Spleen (tissue), 11 donors: ENCODE results near the gene EIF3A. TPM values are rescaled to one million over a fixed set of nuclear protein-coding genes. Genes with fewer than 3 reads are reported as not detected.

ENCODE experiments used
- DNase-seq: peaks from one replicate; pipeline ENCODE4 v3.0.0-alpha.2; 2020
- H3K27ac ChIP-seq, 8 donors: fragments of 200-600 bp; sonication (generic) in 7 of 8; 1 replicate in 4 of 8; 2 replicates in 4 of 8; pipeline versions ENCODE4 v1.5.0 to v1.8.0; 2016 to 2021; ENCODE audit warnings: inconsistent platforms in 4 of 8, mild to moderate bottlenecking in 4 of 8, moderate library complexity in 1 of 8
- H3K27me3 ChIP-seq, 7 donors: fragments of 200-600 bp; sonication (generic) in 6 of 7; replicated peaks in 1 of 7; 1 replicate in 4 of 7; 2 replicates in 3 of 7; pipeline versions ENCODE4 v1.5.0 to v1.8.0; 2016 to 2021; ENCODE audit warnings: inconsistent platforms in 3 of 7, mild to moderate bottlenecking in 1 of 7
- H3K36me3 ChIP-seq, 6 donors: fragments of 200-600 bp; sonication (generic) in 5 of 6; 1 replicate in 4 of 6; 2 replicates in 2 of 6; pipeline versions ENCODE4 v1.5.0 to v1.8.0; 2016 to 2021; ENCODE audit warnings: inconsistent platforms in 2 of 6
- H3K4me1 ChIP-seq, 6 donors: fragments of 200-600 bp; sonication (generic) in 5 of 6; 1 replicate in 3 of 6; 2 replicates in 3 of 6; pipeline versions ENCODE4 v1.5.0 to v1.8.0; 2016 to 2021; ENCODE audit warnings: inconsistent platforms in 3 of 6
- H3K4me3 ChIP-seq, 8 donors: fragments of 200-600 bp; sonication (generic) in 7 of 8; 1 replicate in 4 of 8; 2 replicates in 4 of 8; pipeline versions ENCODE4 v1.5.0 to v1.8.0; 2016 to 2021; ENCODE audit warnings: inconsistent platforms in 4 of 8, mild to moderate bottlenecking in 4 of 8, moderate library complexity in 2 of 8
- H3K9me3 ChIP-seq, 8 donors: fragments of 200-600 bp; sonication (generic) in 7 of 8; 1 replicate in 4 of 8; 2 replicates in 4 of 8; pipeline versions ENCODE4 v1.5.0 to v1.8.0; 2016 to 2021; ENCODE audit warnings: inconsistent platforms in 4 of 8
- POLR2A ChIP-seq, 3 donors: fragments of 450-650 bp; IDR thresholded peaks; one replicate each; pipeline ENCODE4 v1.5.1; 2017; ENCODE audit warnings: antibody characterized with exemption in 3 of 3, mild to moderate bottlenecking in 1 of 3
- POLR2AphosphoS5 ChIP-seq, 3 donors: sonication (generic); formaldehyde crosslinking; IDR thresholded peaks; one replicate each; pipeline ENCODE4 v1.5.1; 2017; ENCODE audit warnings: antibody characterized with exemption in 3 of 3
- WGBS, 5 donors: extraction: QIAGEN DNeasy Blood & Tissue Kit in 3 of 5; methylation state at CpG; one replicate each; pipeline versions ENCODE4 v1.1.5 to v1.1.7; 2013 to 2018; 5-methylcytosine and 5-hydroxymethylcytosine counted together
- intact Hi-C: fragments of 100-400 bp; cut with DNase I; formaldehyde crosslinking; loops from one replicate; pipeline ENCODE4 v1.15.0; 2023; ENCODE audit warnings: low total_unique reads
- polyA plus RNA-seq, 3 donors: library from polyadenylated mRNA; stranded (reverse); fragments of 200-250 nt; gene quantifications; one replicate each; pipeline ENCODE4 v1.2.1, GENCODE V29; 2013
- small RNA-seq, 4 donors: library from RNA; depleted of rRNA; stranded (forward); fragments of <200 nt; gene quantifications; one replicate each; pipeline ENCODE3, GENCODE V24; 2016
- total RNA-seq, 7 donors: library from RNA; depleted of rRNA in 3 of 7; stranded (reverse); fragments of >200 nt in 3 of 7; fragmentation: NEBNext Ultra II Directional in 4 of 7; extraction: Animal tissue kit (Norgen Biotek cat#: 25700) in 4 of 7; gene quantifications; one replicate each; pipeline versions ENCODE4 v1.1.0 to v1.2.1, GENCODE V29; 2016 to 2021
- TF ChIP-seq, protein P1 (sequence below), 11 experiments: fragments of 200-600 bp in 7 of 11; fragments of 450-650 bp in 4 of 11; sonication (generic) in 4 of 11; IDR thresholded peaks in 8 of 11; conservative IDR thresholded peaks in 3 of 11; 1 replicate in 7 of 11; 2 replicates in 4 of 11; pipeline versions ENCODE4 v1.4.0 to v1.8.0; 2016 to 2021; ENCODE audit warnings: antibody characterized with exemption in 11 of 11, inconsistent platforms in 4 of 11, mild to moderate bottlenecking in 1 of 11
- donor health status: healthy with polysubstance abuse.
- donor health status: DM: no; HTN: no; CAD: no; lungs with moderate emphysema.
- donor health status: DM: no; HTN: no; CAD: no.
- donor health status: Bipolar disorder and iron deficiency.
- donor health status: healthy.
- donor health status: DM: no; HTN: no; CAD: no.
- donor health status: DM: yes; HTN: yes; CAD: no.

EIF3A gene
- total and polyA plus RNA-seq, 10 donors: 21.9 to 93.9 (median 84.3) TPM

DNA sequence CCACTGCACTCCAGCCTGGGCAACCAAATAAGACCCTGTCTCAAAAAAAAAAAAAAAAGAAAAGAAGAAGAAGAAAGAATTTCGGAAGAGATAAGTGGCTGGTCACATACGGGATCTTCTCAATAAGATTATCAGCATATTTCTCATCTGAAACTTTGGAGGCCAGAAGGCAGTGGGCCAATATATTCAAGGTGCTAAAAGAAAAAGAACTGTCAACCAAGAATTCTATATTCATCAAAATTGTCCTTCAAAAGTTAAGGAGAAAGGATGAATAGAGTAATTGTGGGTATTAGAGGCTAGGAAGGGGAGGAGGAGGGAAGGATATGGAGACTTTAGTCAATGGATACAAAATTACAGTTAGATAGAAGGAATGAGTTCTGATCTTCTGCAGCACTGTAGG lies 95.0 kb downstream of the EIF3A start:
- no peaks in the 10 kb centered on the region for H3K36me3 ChIP-seq
- peaks cover 0 to 43% (median 31%) of the 10 kb centered on the region in 8 donors for H3K9me3 ChIP-seq
- intact Hi-C loops: no loop called here
- peaks cover 0 to 16% (median 0%) of the 10 kb centered on the region in 7 donors for H3K27me3 ChIP-seq
- H3K4me3 ChIP-seq: no peak overlapping the region
- no peak for DNase-seq
- 85 to 100% (median 92%) methylated on average over 2 of the region's 2 CpGs for WGBS, 5 donors
- H3K4me1 ChIP-seq: no peaks in the 10 kb centered on the region
- TF ChIP-seq POLR2A (IDR thresholded peaks at IDR 0.05): no peak
- TF ChIP-seq, protein P1, sequence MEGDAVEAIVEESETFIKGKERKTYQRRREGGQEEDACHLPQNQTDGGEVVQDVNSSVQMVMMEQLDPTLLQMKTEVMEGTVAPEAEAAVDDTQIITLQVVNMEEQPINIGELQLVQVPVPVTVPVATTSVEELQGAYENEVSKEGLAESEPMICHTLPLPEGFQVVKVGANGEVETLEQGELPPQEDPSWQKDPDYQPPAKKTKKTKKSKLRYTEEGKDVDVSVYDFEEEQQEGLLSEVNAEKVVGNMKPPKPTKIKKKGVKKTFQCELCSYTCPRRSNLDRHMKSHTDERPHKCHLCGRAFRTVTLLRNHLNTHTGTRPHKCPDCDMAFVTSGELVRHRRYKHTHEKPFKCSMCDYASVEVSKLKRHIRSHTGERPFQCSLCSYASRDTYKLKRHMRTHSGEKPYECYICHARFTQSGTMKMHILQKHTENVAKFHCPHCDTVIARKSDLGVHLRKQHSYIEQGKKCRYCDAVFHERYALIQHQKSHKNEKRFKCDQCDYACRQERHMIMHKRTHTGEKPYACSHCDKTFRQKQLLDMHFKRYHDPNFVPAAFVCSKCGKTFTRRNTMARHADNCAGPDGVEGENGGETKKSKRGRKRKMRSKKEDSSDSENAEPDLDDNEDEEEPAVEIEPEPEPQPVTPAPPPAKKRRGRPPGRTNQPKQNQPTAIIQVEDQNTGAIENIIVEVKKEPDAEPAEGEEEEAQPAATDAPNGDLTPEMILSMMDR (IDR thresholded peaks at IDR 0.05 in 8 of 11, conservative IDR thresholded peaks at IDR 0.05 in 3 of 11): no peak
- no peak for TF ChIP-seq POLR2AphosphoS5 (IDR thresholded peaks at IDR 0.05)
- no peak overlapping the region for H3K27ac ChIP-seq

Small RNA genes lying within 50 kb of the gene (small RNA-seq; reads per million reads assigned to genes)
- gene AL355598.1: 0 to 0.07 (median 0.03) reads per million in 4 donors
- 0 reads per million in 4 donors for gene RF00413
- 0 to 0.06 (median 0) reads per million in 4 donors for gene SNORA19

Other genes with a start within 250 kb of the EIF3A start
- gene NANOS1, start 51.1 kb downstream of the EIF3A start, total RNA-seq: under 1 TPM; 0.26 to 0.68 (median 0.42) TPM
- gene NANOS1, start 51.1 kb downstream of the EIF3A start, polyA plus RNA-seq: under 1 TPM; 0.09 to 0.86 (median 0.38) TPM
- 10 to 100 TPM; 28.5 to 57.0 (median 37.4) TPM for gene DENND10, start 23.3 kb upstream of the EIF3A start, total RNA-seq
- 10 to 100 TPM; 11.3 to 18.4 (median 12.1) TPM for gene DENND10, start 23.3 kb upstream of the EIF3A start, polyA plus RNA-seq
- gene SFXN4, start 84.9 kb upstream of the EIF3A start, total RNA-seq: 10 to 100 TPM; 13.3 to 32.1 (median 21.3) TPM
- gene SFXN4, start 84.9 kb upstream of the EIF3A start, polyA plus RNA-seq: 10 to 100 TPM; 39.4 to 68.3 (median 58.2) TPM
- gene PRDX3, start 98.0 kb upstream of the EIF3A start, total RNA-seq: 100 to 1,000 TPM in 3 of 7 donors, 10 to 100 TPM in 4; 77.5 to 138 (median 98.7) TPM
- 100 to 1,000 TPM in 1 of 3 donors, 10 to 100 TPM in 2; 61.9 to 130 (median 94.2) TPM for gene PRDX3, start 98.0 kb upstream of the EIF3A start, polyA plus RNA-seq
- gene GRK5, start 126.8 kb upstream of the EIF3A start, total RNA-seq: 10 to 100 TPM; 47.2 to 85.2 (median 59.7) TPM
- 10 to 100 TPM; 15.5 to 25.0 (median 18.4) TPM for gene GRK5, start 126.8 kb upstream of the EIF3A start, polyA plus RNA-seq